GM12874 (cell line): ENCODE data around the gene URB2.

ENCODE experiments used
- TF ChIP-seq, protein P1 (sequence below): IDR thresholded peaks from 2 replicates; pipeline ENCODE4 v1.5.1; 2011; ENCODE audit warnings: low read depth, mild to moderate bottlenecking, control low read depth, low read length, moderate library complexity; ENCODE audit not compliant: insufficient read depth

URB2 gene

GRCh38 chr1:229665912-229666558 lies 40.0 kb downstream of the URB2 start:
- TF ChIP-seq, protein P1, sequence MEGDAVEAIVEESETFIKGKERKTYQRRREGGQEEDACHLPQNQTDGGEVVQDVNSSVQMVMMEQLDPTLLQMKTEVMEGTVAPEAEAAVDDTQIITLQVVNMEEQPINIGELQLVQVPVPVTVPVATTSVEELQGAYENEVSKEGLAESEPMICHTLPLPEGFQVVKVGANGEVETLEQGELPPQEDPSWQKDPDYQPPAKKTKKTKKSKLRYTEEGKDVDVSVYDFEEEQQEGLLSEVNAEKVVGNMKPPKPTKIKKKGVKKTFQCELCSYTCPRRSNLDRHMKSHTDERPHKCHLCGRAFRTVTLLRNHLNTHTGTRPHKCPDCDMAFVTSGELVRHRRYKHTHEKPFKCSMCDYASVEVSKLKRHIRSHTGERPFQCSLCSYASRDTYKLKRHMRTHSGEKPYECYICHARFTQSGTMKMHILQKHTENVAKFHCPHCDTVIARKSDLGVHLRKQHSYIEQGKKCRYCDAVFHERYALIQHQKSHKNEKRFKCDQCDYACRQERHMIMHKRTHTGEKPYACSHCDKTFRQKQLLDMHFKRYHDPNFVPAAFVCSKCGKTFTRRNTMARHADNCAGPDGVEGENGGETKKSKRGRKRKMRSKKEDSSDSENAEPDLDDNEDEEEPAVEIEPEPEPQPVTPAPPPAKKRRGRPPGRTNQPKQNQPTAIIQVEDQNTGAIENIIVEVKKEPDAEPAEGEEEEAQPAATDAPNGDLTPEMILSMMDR, result no peak

- TF ChIP-seq, protein P1, result no peak
These were observed 40.5 kb downstream of the URB2 start for GRCh38 chr1:229666585-229666984.

GRCh38 chr1:229669333-229669732 lies 43.3 kb downstream of the URB2 start:
- TF ChIP-seq, protein P1, result no peak

- TF ChIP-seq, protein P1, result no peak
These were observed 45.3 kb downstream of the URB2 start for GRCh38 chr1:229671310-229671709.

DNA sequence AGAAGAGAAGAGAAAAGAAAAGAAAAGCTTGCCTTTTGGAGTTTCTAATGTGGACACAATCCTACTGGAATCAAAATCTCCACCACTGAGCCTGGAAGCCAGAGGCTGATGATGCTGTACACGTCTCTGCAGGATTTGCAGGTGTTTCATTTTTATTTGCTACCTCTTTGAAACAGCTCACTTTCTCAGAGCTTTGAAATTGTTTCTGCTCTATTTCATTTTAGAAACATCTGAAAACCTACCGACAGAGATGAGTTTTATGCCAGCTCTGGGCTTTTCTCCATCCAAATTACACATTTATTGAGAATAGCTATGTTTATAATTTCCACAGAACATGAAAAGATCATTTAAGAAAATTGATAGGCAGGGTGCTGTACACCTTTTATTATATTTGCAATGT lies 46.2 kb downstream of the URB2 start:
- TF ChIP-seq, protein P1, result no peak

GRCh38 chr1:229674042-229674441 lies 48.0 kb downstream of the URB2 start:
- TF ChIP-seq, protein P1, result no peak

DNA sequence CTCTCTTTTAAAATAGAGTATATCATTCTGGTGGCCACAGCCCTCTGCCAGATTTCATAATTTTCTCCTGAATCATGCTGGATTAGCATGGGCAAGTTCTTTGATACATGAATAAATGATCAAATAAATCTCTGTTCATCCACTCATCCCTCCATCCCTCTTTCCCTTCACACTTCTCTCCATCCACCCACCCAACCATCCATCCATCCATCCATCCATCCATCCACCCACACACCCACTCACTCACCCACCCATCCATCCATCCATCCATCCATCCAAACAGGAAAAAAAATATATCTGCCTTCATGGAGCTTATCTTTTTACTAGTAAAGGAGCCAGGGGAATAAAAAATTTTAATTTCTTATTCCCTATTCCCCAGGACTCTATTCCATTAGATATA lies 49.3 kb downstream of the URB2 start:
- TF ChIP-seq, protein P1, result no peak
